Measurements from ENCODE around the gene CBLIF.

- no peak for TF ChIP-seq CTCF (IDR thresholded peaks at IDR 0.05)
- no peak for TF ChIP-seq POLR2A (IDR thresholded peaks at IDR 0.05)
Observed at GRCh38 chr11:59813364-59813763, 31.9 kb downstream of the CBLIF start.

All from testis (tissue), 2 donors.